Activated CD4-positive, alpha-beta memory T cell treated with anti-CD3 and anti-CD28 coated beads, Interleukin-2, amount 10 ng/mL, durations not matched to agents 7 days and 5 days (primary cell): ENCODE results near the gene FBXO41. TPM values are rescaled to one million over a fixed set of nuclear protein-coding genes. Genes with fewer than 3 reads are reported as not detected.
A peak's percentile ranks its signal among the peaks of the same experiment; 100 is the strongest.

Source experiments
- CTCF ChIA-PET: fragments of 350-600 bp; sonication (Branson Sonifier 250); formaldehyde crosslinking; loops from one replicate; lab custom pipeline; 2021; ENCODE audit warnings: antibody characterized with exemption, inconsistent platforms; lab: Charles Lee
- POLR2A ChIA-PET: fragments of 350-600 bp; sonication (Branson Sonifier 250); formaldehyde crosslinking; loops from one replicate; lab custom pipeline; 2021; ENCODE audit warnings: antibody characterized with exemption; lab: Charles Lee
- DNase-seq: peaks from one replicate; pipeline ENCODE4 v3.0.0-alpha.2; 2020
- H3K27ac Mint-ChIP-seq: one replicate; pipeline ENCODE4 v1.8.0; 2021; ENCODE audit warnings: mild to moderate bottlenecking, mixed read lengths
- H3K27me3 Mint-ChIP-seq: one replicate; pipeline ENCODE4 v1.8.0; 2021; ENCODE audit warnings: mixed read lengths
- H3K36me3 Mint-ChIP-seq: one replicate; pipeline ENCODE4 v1.8.0; 2021; ENCODE audit warnings: low read depth, mixed read lengths
- H3K4me1 Mint-ChIP-seq: one replicate; pipeline ENCODE4 v1.8.0; 2021; ENCODE audit warnings: mixed read lengths
- H3K4me3 Mint-ChIP-seq: one replicate; pipeline ENCODE4 v1.8.0; 2021; ENCODE audit warnings: mild to moderate bottlenecking, mixed read lengths
- H3K9me3 Mint-ChIP-seq: one replicate; pipeline ENCODE4 v1.8.0; 2021; ENCODE audit warnings: mixed read lengths
- total RNA-seq, 2 experiments: library from RNA; stranded (reverse); gene quantifications; one replicate each; pipeline ENCODE4 v1.2.3, GENCODE V29; 2021

FBXO41 gene
- 10 to 100 TPM; 12.0 to 13.3 TPM for total RNA-seq

DNA sequence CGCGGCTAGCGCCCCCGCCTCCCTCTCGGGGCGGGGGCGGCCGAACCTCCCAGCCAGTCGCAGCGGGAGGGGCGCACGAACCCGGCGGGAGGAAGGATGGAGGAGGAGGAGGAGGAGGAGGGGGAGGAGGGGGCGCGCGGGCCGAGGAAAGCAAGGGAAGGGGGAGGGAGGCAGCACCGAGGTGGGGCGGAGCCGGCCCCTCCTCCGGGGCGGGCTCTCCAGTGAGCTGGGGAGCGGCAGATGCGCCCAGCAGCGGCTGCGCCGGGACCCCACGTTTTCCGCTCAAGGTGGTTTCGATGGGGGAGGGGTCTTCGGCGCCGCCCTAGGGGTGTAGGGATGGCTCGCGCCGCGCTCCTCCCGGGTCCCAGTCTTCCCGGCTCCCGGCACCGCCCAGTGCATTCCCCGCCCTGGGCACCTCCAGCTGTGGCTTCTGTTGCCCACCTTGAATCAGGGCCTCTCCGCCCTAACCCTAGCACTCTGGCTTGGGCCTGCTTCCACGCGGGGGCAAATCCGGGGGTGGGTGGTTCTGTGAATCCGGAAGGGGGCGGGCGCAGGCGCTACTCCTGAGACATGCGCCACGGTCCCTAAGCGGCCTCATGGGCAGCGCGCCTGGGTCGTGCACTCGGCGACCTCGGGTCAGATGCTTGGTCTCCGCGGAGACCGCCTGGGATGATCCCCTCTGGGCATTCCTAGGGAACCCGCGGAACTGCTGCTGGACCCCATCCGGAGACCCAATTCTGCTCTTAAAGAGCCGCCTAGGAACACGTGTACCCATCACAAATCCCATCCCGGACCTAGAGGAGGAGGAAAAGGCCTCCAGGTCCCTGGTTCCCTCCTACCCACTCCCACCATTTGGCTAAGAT lies at the start of gene FBXO41:
Gene FBXO41, minus strand, starts transcription at position 183 of the 863 bp plus-strand sequence. CDS start 14,848 bp downstream, outside the sequence.
- Mint-ChIP-seq H3K9me3 (no peaks in the 10 kb centered on the region), H3K36me3 (peaks cover 5% of the 10 kb centered on the region), H3K4me3 (peak within 1 kb of the TSS; percentile 76), H3K27ac (no peak within 1 kb of the TSS), H3K4me1 (peaks cover 20% of the 10 kb centered on the region), H3K27me3 (peaks cover 20% of the 10 kb centered on the region)
- ChIA-PET CTCF (interaction anchor here (1.0 kb wide), 1 partner anchor 9 kb away, joined by 3 read pairs; no protein-coding TSS in a partner anchor), POLR2A (interaction anchor here (0.5 to 1.9 kb wide), 2 partner anchors 51 to 101 kb away, joined by 3 to 9 read pairs; partner anchors contain the start of genes ALMS1, CCT7 and PRADC1)
- DNase-seq, result peak; percentile 72

DNA sequence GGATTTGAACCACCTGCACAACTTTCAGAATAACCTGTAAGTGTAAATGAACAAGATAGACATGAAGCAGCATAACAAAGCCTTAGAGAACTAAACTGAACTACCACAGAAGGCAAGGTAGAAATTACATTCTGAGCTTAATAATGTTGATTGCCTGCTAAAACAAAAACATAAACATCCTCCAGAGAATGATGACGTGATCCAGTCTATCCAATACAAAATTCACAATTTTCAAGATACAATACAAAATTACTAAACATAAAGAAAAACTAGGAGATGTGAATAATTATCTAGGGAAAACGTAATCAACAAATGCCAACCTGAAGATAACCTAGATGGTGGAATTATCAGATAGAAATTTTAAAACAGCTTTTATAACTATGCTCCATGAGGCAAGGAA lies 49.8 kb upstream of the FBXO41 start:
- Mint-ChIP-seq H3K4me3 (no peak overlapping the region), H3K4me1 (no peaks in the 10 kb centered on the region), H3K27me3 (peaks cover 19% of the 10 kb centered on the region), H3K27ac (no peak overlapping the region), H3K36me3 (no peaks in the 10 kb centered on the region), H3K9me3 (peaks cover 3% of the 10 kb centered on the region)
- ChIA-PET CTCF (no interaction called here), POLR2A (no interaction called here)
- no peak for DNase-seq

DNA sequence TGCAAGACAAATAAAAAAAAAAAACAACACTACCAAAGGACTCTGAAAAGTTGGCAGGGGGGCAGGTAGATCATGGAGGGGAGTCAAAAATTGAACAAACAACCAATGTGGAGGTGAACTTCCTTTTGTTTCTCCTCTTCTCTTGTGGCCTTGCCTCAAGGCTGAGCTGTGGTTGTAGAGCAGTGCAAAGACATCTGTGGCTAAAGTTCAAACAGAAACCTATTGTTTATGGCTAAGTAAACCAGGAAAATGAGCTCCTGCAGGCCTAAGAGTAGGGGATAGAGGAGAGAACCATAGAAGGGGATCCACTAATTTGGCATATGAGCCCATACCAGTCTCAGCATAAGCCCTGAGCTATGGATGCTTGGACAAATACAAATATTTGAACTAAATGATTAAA lies 49.3 kb upstream of the FBXO41 start:
- H3K36me3 Mint-ChIP-seq, result no peaks in the 10 kb centered on the region
- ChIA-PET CTCF (no interaction called here), POLR2A (no interaction called here)
- peaks cover 3% of the 10 kb centered on the region for H3K9me3 Mint-ChIP-seq
- no peak overlapping the region for H3K4me3 Mint-ChIP-seq
- no peak overlapping the region for H3K27ac Mint-ChIP-seq
- H3K4me1 Mint-ChIP-seq, result no peaks in the 10 kb centered on the region
- DNase-seq, result no peak
- H3K27me3 Mint-ChIP-seq, result peaks cover 22% of the 10 kb centered on the region

DNA sequence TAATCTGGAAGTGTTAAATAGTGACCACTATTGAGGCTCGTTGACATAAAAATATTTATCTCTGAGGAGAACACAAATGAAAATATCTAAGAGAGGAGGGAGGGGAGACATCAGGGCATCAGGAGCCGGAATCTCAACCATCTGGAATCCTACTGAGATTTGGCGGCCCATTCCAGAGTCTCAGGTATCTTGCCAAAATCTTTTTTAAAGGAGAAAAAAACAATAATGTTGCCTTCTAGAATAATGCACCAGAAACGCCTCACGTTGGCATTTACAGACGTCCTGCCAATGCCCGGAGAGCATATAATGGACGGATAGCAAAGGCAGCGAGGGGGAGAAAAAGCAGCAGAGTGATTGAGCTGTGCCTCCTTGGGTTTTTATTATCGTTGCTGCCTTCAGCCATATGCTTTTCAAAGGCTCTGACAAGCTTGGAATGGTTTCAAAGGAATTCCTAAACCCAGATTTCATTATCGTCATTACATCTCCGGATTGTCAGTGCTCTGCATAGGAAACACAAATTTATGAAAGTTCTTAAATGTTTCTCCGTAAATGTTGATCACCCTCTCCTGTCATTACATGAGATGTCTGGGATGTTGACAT lies 39.9 kb upstream of the FBXO41 start:
- ChIA-PET CTCF (no interaction called here), POLR2A (no interaction called here)
- no peak overlapping the region for H3K4me3 Mint-ChIP-seq
- DNase-seq, result no peak
- H3K9me3 Mint-ChIP-seq, result no peaks in the 10 kb centered on the region
- no peak overlapping the region for H3K27ac Mint-ChIP-seq
- H3K36me3 Mint-ChIP-seq, result no peaks in the 10 kb centered on the region
- H3K27me3 Mint-ChIP-seq, result peaks cover 27% of the 10 kb centered on the region
- H3K4me1 Mint-ChIP-seq, result no peaks in the 10 kb centered on the region

DNA sequence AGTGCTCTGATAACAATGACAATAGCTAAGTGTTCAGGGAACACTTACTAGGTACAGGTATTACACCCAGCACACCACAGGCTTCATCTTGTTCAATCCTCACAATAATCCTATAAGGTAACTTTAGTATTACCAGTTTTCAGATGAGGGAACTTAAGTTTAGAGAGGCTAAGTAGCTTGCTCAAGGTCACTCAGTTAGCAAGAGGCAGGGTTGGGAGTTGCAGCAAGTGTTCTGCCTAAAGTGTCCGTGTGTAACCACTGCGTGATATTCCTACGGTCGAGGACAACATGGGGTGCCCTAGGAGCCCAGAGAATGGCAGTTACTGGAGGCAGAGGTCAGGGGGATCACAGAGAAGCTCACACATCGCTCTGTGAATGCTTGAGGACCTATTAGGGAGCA lies 39.3 kb upstream of the FBXO41 start:
- Mint-ChIP-seq H3K27me3 (peaks cover 22% of the 10 kb centered on the region), H3K9me3 (no peaks in the 10 kb centered on the region), H3K27ac (no peak overlapping the region), H3K4me3 (no peak overlapping the region), H3K4me1 (no peaks in the 10 kb centered on the region), H3K36me3 (no peaks in the 10 kb centered on the region)
- DNase-seq, result no peak
- ChIA-PET POLR2A (no interaction called here), CTCF (no interaction called here)

GRCh38 chr2:73314441-73314840 lies 30.2 kb upstream of the FBXO41 start:
- no peaks in the 10 kb centered on the region for H3K36me3 Mint-ChIP-seq
- H3K27ac Mint-ChIP-seq, result no peak overlapping the region
- no peak overlapping the region for H3K4me3 Mint-ChIP-seq
- DNase-seq, result no peak
- H3K4me1 Mint-ChIP-seq, result no peaks in the 10 kb centered on the region
- ChIA-PET POLR2A (no interaction called here), CTCF (no interaction called here)
- no peaks in the 10 kb centered on the region for H3K9me3 Mint-ChIP-seq
- peaks cover 24% of the 10 kb centered on the region for H3K27me3 Mint-ChIP-seq

DNA sequence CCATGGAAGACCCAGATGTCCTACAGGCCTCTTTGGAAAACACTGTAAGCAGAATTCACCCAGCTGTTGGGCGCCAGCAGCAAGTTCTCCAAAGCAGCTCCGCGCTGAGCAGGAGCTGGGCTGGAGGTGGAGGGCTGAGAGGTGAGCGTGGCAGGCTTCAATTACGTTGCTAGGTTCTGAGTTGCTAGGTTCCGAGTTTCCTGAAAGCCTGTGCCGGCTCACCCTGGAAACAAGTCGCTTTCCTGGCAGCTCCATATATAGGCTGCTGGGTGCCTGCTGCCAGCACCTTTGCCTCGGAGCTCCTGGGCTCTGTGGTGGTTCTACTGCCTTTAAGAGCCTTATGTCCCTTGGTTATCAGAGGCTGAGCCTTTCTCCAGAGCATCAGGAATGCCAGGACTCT lies 23.4 kb upstream of the FBXO41 start:
- no peak for DNase-seq
- ChIA-PET POLR2A (no interaction called here), CTCF (no interaction called here)
- H3K27me3 Mint-ChIP-seq, result peaks cover 27% of the 10 kb centered on the region
- H3K36me3 Mint-ChIP-seq, result no peaks in the 10 kb centered on the region
- H3K9me3 Mint-ChIP-seq, result no peaks in the 10 kb centered on the region
- no peak overlapping the region for H3K27ac Mint-ChIP-seq
- no peak overlapping the region for H3K4me3 Mint-ChIP-seq
- H3K4me1 Mint-ChIP-seq, result no peaks in the 10 kb centered on the region

DNA sequence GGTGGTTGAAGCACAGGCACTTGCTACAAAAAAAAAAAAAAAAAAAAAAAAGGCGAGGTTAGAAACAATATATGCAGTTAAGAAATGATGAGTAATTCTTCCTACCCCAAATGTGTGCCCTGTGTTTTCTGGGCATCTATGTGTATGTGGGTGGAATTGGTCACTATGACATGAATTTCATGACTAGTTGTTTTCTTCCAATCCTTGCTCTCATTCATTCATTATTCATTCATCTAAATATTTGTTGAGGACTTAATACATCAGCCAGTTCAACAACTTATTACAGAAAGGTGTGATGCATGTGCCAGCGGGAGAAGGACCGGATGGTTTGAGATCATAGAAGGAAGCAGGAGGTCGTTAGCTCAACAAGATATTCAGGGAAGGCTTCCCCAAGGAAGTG lies 17.4 kb upstream of the FBXO41 start:
- Mint-ChIP-seq H3K4me1 (no peaks in the 10 kb centered on the region), H3K9me3 (no peaks in the 10 kb centered on the region), H3K27me3 (peaks cover 50% of the 10 kb centered on the region), H3K27ac (no peak overlapping the region), H3K4me3 (no peak overlapping the region), H3K36me3 (no peaks in the 10 kb centered on the region)
- POLR2A ChIA-PET, result no interaction called here
- DNase-seq, result no peak
- CTCF ChIA-PET, result interaction anchor here (0.7 kb wide), 1 partner anchor 259 kb away, joined by 3 read pairs; no protein-coding TSS in a partner anchor

GRCh38 chr2:73300926-73301325 lies 16.6 kb upstream of the FBXO41 start:
- no peaks in the 10 kb centered on the region for H3K9me3 Mint-ChIP-seq
- no peak overlapping the region for H3K27ac Mint-ChIP-seq
- H3K27me3 Mint-ChIP-seq, result peaks cover 55% of the 10 kb centered on the region
- CTCF ChIA-PET, result interaction anchor here (1.2 kb wide), 1 partner anchor 12 kb away, joined by 4 read pairs; no protein-coding TSS in a partner anchor
- no peak overlapping the region for H3K4me3 Mint-ChIP-seq
- DNase-seq, result no peak
- POLR2A ChIA-PET, result no interaction called here
- no peaks in the 10 kb centered on the region for H3K4me1 Mint-ChIP-seq
- H3K36me3 Mint-ChIP-seq, result no peaks in the 10 kb centered on the region

DNA sequence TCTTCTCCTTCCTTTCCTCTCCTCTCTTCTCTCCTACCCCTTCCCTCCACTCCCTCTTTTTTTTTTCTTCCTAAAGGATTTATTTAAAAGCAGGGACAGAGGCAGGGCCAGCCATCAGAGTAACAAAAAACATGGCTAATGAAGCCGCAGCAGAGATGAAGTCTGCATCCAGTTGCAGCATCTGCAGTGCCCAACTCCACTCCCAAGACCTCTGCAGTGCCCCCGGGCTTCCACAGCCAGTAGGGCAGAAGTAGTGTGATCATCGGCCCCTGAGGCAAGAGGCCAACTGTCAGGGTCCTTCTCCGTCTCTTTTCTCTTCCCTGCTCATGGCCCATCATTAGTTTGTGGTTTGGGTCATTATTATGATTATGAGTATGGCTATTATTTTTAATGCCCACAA lies 13.3 kb upstream of the FBXO41 start:
- peaks cover 4% of the 10 kb centered on the region for H3K4me1 Mint-ChIP-seq
- no peaks in the 10 kb centered on the region for H3K9me3 Mint-ChIP-seq
- DNase-seq, result no peak
- ChIA-PET CTCF (no interaction called here), POLR2A (no interaction called here)
- H3K27me3 Mint-ChIP-seq, result peaks cover 68% of the 10 kb centered on the region
- no peaks in the 10 kb centered on the region for H3K36me3 Mint-ChIP-seq
- no peak overlapping the region for H3K4me3 Mint-ChIP-seq
- H3K27ac Mint-ChIP-seq, result no peak overlapping the region

- Mint-ChIP-seq H3K27me3 (peaks cover 68% of the 10 kb centered on the region), H3K4me3 (no peak overlapping the region), H3K27ac (no peak overlapping the region), H3K4me1 (peaks cover 6% of the 10 kb centered on the region), H3K9me3 (no peaks in the 10 kb centered on the region), H3K36me3 (no peaks in the 10 kb centered on the region)
- ChIA-PET CTCF (no interaction called here), POLR2A (no interaction called here)
- DNase-seq, result no peak
These were observed 12.9 kb upstream of the FBXO41 start for GRCh38 chr2:73297151-73297559.

DNA sequence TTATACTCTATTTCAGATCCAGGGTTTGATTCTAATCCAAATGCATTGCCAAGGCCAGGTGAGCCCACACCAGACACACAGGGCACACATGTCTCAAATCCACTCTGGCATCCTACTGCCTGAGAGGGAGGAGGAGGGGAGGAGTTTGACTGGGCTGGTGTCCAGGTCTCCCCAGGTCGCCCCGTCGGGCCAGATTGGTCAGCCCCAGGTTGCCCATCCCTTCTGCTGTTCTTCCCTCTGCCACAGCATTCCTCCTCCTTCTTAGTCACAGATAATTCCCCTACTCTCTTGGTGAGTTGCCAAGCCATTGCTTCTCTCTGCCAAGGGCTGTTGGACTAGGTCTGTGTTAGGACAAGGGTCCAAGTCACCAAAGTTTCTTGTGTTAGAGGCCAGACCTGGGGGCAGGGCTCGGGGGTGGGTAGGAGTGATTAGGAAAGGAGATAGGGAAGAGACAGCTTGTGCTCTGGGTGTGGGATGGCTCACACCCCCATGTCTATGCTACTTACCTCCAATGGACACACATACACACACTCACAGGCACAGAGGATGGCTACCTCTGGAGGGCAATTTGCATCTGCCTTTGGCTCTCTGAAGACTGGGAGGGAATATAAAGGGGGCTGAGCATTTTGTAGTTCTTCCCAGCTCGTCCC lies 11.6 kb upstream of the FBXO41 start:
- Mint-ChIP-seq H3K27me3 (peaks cover 70% of the 10 kb centered on the region), H3K36me3 (no peaks in the 10 kb centered on the region), H3K4me1 (peaks cover 14% of the 10 kb centered on the region), H3K9me3 (no peaks in the 10 kb centered on the region), H3K4me3 (no peak overlapping the region), H3K27ac (no peak overlapping the region)
- ChIA-PET CTCF (no interaction called here), POLR2A (no interaction called here)
- no peak for DNase-seq

DNA sequence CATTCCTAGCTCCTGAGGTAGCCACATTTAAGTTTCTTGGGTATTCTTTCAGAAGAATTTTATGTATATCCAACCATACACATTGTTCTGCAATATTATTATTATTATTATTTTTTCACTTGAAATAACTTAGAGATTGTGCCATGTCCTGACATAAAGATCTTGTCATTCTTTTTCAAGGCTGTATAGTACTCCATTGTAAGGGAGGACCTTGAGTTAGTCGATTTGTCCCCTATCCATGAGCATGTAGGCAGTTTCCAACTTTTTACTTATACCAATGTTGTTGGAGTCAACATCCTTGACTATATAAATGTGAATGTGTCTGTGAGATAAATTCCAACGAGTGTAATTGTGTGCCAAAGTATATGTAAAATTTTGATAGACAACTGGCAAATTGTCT lies 10.0 kb upstream of the FBXO41 start:
- ChIA-PET CTCF (interaction anchor here (0.7 to 1.2 kb wide), 4 partner anchors 10 to 407 kb away, joined by 3 to 5 read pairs (median 4); partner anchors contain the start of genes FBXO41 and SPR), POLR2A (interaction anchor here (0.9 kb wide), 1 partner anchor 8 kb away, joined by 3 read pairs; no protein-coding TSS in a partner anchor)
- Mint-ChIP-seq H3K27me3 (peaks cover 80% of the 10 kb centered on the region), H3K4me3 (no peak overlapping the region), H3K4me1 (peaks cover 16% of the 10 kb centered on the region), H3K27ac (no peak overlapping the region), H3K9me3 (no peaks in the 10 kb centered on the region), H3K36me3 (no peaks in the 10 kb centered on the region)
- no peak for DNase-seq
